ENCODE data around the gene PFKP.

DNA sequence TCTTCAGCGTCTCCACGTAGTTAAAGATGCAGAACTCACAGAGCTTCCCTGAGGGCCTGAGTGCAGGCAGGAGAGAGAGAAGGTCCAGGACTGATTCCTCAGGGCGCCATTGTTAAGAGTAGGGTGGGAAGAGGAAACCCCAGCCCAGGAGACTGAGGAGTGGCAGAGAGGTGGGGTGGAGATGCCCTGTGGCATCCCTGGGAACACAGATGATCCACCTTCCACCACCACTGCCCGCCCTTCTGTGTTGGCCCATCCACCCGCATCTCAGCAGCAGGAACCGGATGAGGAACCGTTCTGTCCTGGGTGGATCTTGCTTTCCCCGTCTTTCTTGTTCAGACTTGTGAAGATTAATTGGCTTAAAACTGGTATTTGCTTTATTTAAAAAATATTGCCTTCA is 48.3 kb downstream of the PFKP start:
- no peak for TF ChIP-seq POLR2A (IDR thresholded peaks at IDR 0.05)
- TF ChIP-seq, protein P1, sequence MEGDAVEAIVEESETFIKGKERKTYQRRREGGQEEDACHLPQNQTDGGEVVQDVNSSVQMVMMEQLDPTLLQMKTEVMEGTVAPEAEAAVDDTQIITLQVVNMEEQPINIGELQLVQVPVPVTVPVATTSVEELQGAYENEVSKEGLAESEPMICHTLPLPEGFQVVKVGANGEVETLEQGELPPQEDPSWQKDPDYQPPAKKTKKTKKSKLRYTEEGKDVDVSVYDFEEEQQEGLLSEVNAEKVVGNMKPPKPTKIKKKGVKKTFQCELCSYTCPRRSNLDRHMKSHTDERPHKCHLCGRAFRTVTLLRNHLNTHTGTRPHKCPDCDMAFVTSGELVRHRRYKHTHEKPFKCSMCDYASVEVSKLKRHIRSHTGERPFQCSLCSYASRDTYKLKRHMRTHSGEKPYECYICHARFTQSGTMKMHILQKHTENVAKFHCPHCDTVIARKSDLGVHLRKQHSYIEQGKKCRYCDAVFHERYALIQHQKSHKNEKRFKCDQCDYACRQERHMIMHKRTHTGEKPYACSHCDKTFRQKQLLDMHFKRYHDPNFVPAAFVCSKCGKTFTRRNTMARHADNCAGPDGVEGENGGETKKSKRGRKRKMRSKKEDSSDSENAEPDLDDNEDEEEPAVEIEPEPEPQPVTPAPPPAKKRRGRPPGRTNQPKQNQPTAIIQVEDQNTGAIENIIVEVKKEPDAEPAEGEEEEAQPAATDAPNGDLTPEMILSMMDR (IDR thresholded peaks at IDR 0.05): no peak
